ENCODE results near the gene TMEM42. TPM values are rescaled to one million over a fixed set of nuclear protein-coding genes. Genes with fewer than 3 reads are reported as not detected.

The TMEM42 gene
- total and polyA plus RNA-seq, 10 donors: 9.5 to 32.4 (median 14.8) TPM

GRCh38 chr3:44885618-44886017 is 23.9 kb downstream of the TMEM42 start:
- Histone ChIP-seq H3K4me1 (no peaks in the 10 kb centered on the region), H3K27me3 (replicated peaks in 1 of 7) (peaks cover 0 to 55% (median 0%) of the 10 kb centered on the region in 7 donors), H3K36me3 (no peaks in the 10 kb centered on the region), H3K4me3 (no peak overlapping the region), H3K9me3 (peaks cover 0 to 5% (median 0%) of the 10 kb centered on the region in 8 donors), H3K27ac (no peak overlapping the region)
- intact Hi-C loops (cut with DNase I; ENCODE audit: low total_unique reads): no loop called here
- DNase-seq: no peak
- TF ChIP-seq POLR2AphosphoS5 (IDR thresholded peaks at IDR 0.05) (no peak), POLR2A (IDR thresholded peaks at IDR 0.05) (no peak), CTCF (IDR thresholded peaks at IDR 0.05 in 8 of 11, conservative IDR thresholded peaks at IDR 0.05 in 3 of 11) (no peak)
- 71 to 77% (median 73%) methylated on average over 4 of the region's 4 CpGs for WGBS, 5 donors

- H3K4me1 ChIP-seq: no peaks in the 10 kb centered on the region
- peaks cover 0 to 5% (median 0%) of the 10 kb centered on the region in 8 donors for H3K9me3 ChIP-seq
- TF ChIP-seq POLR2A (IDR thresholded peaks at IDR 0.05): no peak
- no peak for TF ChIP-seq POLR2AphosphoS5 (IDR thresholded peaks at IDR 0.05)
- no peak for TF ChIP-seq CTCF (IDR thresholded peaks at IDR 0.05 in 8 of 11, conservative IDR thresholded peaks at IDR 0.05 in 3 of 11)
- intact Hi-C loops (cut with DNase I; ENCODE audit: low total_unique reads): no loop called here
- no peaks in the 10 kb centered on the region for H3K36me3 ChIP-seq
- peaks cover 0 to 55% (median 0%) of the 10 kb centered on the region in 7 donors for H3K27me3 ChIP-seq (replicated peaks in 1 of 7)
- DNase-seq: no peak
- H3K27ac ChIP-seq: no peak overlapping the region
- H3K4me3 ChIP-seq: no peak overlapping the region
- 71 to 81% (median 77%) methylated on average over 3 of the region's 3 CpGs for WGBS, 5 donors
Observed at GRCh38 chr3:44886561-44886960, 24.8 kb downstream of the TMEM42 start.

- intact Hi-C loops (cut with DNase I; ENCODE audit: low total_unique reads): no loop called here
- WGBS, 5 donors: 67 to 83% (median 75%) methylated on average over 7 of the region's 7 CpGs
- peaks cover 0 to 5% (median 0%) of the 10 kb centered on the region in 8 donors for H3K9me3 ChIP-seq
- H3K4me1 ChIP-seq: no peaks in the 10 kb centered on the region
- no peak overlapping the region for H3K4me3 ChIP-seq
- H3K27ac ChIP-seq: no peak overlapping the region
- no peak for DNase-seq
- H3K27me3 ChIP-seq (replicated peaks in 1 of 7): peaks cover 0 to 54% (median 0%) of the 10 kb centered on the region in 7 donors
- no peaks in the 10 kb centered on the region for H3K36me3 ChIP-seq
- TF ChIP-seq POLR2AphosphoS5 (IDR thresholded peaks at IDR 0.05): no peak
- no peak for TF ChIP-seq CTCF (IDR thresholded peaks at IDR 0.05 in 8 of 11, conservative IDR thresholded peaks at IDR 0.05 in 3 of 11)
- no peak for TF ChIP-seq POLR2A (IDR thresholded peaks at IDR 0.05)
Observed at GRCh38 chr3:44887101-44887500, 25.4 kb downstream of the TMEM42 start.

- TF ChIP-seq POLR2A (IDR thresholded peaks at IDR 0.05) (no peak), POLR2AphosphoS5 (IDR thresholded peaks at IDR 0.05) (no peak), CTCF (IDR thresholded peaks at IDR 0.05 in 8 of 11, conservative IDR thresholded peaks at IDR 0.05 in 3 of 11) (no peak)
- 64 to 81% (median 75%) methylated on average over 3 of the region's 3 CpGs for WGBS, 5 donors
- no peaks in the 10 kb centered on the region for H3K36me3 ChIP-seq
- H3K4me1 ChIP-seq: no peaks in the 10 kb centered on the region
- DNase-seq: no peak
- H3K27ac ChIP-seq: no peak overlapping the region
- no peak overlapping the region for H3K4me3 ChIP-seq
- H3K9me3 ChIP-seq: no peaks in the 10 kb centered on the region
- peaks cover 0 to 30% (median 0%) of the 10 kb centered on the region in 7 donors for H3K27me3 ChIP-seq (replicated peaks in 1 of 7)
- intact Hi-C loops (cut with DNase I; ENCODE audit: low total_unique reads): no loop called here
Observed at GRCh38 chr3:44890258-44890657, 28.5 kb downstream of the TMEM42 start.

All from spleen (tissue), 11 donors.